Fibroblast of gingiva (primary cell): ENCODE results near the gene ABR.
"Not testable (repeated sequence)": the region's sequence is repeated elsewhere in the genome, so short reads cannot be mapped to it uniquely, and the experiment has no call there.

Source experiments
- DNase-seq: peaks from one replicate; pipeline ENCODE4 v3.0.0-alpha.2; 2011; ENCODE audit warnings: low read depth

The ABR gene

DNA sequence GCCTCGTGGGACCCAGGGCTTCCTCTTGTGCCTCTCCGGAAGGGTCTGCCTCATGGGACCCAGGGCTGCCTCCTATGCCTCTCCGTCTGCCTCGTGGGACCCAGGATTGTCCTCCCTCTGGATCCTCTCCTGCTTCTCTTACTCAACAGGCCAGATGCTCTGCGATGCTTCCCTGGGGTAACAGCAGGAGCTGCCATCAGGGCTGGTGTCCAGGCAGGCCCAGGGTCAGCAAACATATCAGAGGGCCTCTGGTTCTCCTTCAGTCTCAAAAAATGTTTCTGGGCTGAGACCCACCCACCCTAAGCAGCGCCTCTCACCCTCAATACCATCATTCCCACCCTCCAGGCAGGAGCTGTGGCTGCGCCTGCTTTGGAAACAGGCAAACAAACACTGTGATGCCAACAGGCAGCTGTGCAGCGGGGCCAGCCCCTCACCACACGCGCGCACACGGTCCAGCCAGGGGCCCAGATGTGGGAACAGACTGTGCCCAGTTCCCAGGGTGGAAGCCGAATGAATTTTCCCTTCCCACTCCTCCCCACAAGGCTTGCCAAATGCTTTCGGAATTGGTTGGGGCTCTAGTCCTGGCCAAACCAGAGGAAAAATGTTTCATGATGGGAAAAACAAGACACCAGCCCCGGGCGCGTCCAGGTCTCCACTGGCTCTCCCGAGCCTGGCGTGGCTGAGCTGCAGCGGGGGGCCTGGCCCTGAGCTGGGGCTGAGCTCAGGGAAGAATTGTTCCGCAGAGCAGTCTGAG is 171.6 kb downstream of the ABR start:
- peak; percentile 45 for DNase-seq

DNA sequence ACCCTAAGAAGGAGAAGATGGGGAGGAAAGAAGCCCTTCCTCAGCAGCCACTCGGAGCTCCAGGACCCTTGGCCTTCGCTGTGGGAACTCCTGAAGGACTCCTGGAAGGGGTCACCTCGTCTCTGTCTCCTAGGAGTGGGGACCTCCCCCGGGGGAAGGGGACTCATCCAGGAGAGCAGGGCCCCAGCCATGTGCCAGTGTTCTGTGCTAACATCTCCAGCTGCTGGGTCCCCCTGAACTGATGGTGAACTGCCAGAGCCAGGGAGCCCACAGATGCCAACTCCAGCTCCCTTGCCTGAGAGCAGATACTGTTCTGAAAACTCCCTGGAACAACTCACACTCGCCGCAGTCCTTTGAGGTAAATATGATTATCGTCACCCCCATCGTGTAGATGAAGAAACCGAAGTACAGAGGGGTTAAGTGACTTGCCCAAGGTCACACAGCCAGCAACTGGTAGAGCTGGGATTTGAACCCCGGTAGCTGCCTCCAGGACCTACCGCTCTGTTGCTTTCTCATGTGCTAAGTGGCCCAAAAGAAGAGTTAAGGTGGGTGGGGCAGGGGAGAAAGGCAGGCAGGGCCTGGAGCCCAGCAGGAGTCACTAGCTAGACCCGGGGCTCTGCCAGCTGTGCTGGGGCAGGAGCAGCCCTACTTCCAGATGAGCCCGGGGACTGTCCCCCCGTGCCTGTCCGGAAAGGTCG is 172.3 kb downstream of the ABR start:
- DNase-seq, result no peak

DNA sequence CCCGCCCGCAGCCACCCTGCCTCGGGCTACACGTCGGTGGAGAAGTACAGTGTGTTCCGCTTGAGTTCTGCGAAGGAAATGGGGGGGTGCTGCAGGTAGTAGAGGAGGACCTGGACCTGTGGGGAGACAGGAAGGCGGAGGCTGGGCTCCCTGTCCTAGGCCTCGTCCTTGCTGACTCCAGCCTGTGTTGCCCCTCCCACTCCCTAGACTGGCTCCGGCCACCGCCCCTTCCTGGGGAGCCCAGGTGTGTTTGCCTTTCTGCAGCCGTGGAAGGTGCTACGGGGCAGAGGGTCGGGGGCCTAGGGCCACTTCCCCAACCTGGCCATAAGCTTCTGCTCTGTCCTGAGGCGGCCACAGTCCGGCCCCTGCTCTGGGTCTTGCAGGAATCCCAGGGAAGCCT is 173.7 kb downstream of the ABR start:
- no peak for DNase-seq

DNA sequence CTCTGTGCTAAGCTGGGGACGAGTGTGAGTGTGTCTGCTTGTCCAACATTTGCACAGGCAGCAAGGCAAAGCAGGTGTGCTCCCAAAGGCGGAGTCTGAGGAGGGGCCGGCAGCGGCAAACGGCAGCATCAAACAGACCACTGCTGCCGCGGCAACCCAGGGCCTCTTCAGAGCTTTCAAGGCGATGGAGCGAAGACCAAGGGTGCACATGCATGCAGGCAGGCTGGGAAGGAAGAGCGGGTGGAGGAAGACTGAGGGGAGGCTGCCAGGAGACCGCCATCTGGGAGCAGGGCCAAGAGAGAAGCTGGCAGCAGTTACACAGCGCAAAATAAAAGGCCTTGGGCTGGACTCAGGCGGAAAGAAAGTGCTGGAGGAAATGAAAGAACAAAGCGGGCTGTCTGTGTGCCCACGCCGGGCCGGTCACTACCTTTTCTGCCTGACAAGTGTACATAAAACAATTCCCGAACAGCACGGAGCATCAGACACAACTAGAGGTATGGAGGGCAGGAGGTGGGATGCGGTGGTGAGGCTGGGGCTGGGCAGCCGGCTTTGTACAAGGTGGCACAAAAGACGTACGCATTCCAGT is 174.3 kb downstream of the ABR start:
- peak; percentile 83 for DNase-seq

DNA sequence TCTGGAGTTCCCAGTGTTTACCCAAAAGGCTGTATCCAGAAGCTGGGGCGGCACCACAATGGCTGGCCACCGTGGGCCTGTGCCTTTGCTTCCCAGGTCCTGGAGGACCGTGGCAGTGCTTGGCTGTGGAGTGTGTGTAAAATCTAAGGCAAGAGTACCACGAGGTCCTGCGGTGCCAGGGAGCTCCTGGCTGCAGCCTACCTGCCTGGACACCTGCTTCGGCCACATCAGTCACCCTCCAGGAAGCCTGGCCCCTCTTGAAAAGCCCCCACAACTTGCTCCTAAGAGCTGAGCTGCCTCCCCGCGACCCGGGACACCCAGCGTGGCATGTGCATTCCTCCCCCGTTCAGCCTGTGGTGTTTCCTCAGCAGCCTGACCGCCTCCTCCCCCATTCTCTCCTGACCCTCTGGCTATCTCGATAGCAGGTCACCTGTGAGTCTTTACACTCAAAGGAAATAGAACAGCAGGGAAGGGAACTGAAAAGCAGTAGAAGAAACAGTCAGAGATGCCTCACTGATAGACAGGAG is 174.9 kb downstream of the ABR start:
- DNase-seq, result no peak

DNA sequence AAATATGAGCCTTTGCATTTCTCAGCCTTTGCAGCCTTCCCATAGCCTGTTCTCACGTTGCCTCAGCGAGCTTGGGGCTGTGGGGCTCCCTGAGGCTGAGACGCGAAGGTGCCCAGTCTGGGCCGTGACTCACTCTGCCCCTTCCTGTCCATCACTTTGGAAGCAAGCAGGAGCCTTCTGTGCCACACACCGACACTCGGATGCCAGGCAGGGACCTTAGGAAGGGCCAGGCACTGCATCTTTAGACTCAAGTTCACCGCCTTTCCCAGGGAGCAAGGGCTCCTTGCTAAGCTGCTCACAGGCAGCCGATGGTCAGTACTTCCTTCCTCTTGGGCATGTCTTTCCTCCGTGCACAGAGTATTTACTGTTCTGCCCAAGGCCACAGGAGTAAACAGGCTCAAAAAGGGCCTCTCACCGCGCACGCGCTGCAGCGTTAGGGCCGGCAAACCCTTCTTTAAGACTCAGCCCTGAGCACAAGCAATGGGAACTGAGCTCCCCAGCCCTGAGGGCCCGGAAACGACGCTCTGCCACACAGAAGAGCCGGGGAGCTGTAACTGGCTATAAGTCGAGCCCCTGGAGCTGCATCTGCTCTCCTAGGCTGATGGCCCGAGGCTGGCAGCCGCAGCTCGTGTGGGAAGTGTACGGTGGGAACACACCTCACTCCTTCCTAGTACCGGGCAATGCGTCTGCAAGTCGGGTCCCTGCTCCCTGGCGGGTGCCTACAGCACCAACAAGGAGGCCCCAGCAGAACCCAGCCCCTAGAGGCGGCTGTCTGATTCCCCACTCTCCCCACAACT is 175.6 kb downstream of the ABR start:
- DNase-seq, result no peak

DNA sequence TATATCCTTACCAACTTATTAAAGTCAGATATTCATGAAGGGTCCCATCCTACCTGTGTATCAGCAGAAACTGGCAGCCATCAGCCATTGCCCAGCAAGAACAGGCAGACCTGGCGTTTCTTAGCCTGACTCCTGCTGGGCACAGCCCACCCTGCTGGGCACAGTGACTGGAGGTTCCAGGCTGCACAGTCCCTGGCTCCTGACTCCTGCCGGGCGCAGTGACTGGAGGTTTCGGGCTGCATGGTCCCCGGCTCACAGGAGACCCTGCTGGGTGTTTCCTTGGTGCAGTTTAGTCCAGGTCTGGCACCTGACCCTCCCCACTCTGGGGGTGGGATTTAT is 176.2 kb downstream of the ABR start:
- no peak for DNase-seq

DNA sequence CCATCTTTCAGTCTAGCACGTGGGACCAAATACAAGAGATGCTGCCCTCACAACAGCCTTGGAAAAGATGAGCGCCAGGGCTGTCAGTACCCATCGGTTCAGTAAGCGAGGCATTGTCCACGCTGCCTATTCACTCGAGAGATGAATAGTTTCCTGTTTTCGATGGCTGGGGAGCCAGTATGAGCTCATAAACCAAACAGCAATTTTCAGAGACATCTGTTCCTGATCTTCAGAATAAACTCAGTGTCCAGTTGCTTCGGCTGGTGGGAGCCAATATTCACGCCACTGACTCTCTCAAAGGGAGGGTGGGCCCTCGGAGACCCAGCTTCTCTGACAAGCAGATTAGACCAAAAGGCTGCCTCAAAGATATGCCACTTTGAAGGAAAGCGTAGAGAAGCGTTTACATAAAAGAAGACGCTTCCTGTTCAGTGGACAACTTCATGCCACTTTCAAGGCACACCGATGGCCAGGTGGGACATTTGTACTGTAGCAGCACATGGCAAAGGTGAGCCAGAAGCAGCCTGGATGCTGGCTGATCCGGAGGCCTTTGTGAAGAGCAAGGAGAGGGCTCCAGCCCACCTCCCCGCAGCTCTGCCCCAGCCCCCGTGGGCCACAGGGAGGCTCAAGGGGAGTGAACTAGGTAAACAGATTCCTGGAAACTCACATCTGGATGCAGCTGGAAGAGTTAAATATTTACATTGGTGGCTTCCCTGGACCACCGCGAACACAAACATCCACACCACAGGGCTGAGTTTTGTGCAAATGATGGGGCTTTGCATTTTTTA is 176.8 kb downstream of the ABR start:
- peak; percentile 76 for DNase-seq

DNA sequence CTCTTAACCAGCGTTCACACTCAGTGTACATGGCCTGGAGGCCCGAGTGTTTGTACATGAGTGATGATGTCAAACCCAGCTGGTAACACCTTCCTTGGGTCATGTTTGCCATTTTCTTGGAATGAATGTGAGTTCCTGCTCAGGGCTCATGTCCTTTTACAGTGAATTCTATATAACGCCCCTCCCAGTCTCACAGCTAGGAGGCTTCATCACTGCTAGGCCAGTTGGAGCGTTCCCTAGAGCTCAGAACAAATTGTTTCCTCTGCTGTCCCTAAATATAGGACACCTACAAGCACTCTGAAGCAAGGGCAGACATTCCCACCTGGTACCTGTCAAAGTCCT is 177.4 kb downstream of the ABR start:
- peak; percentile 27 for DNase-seq

DNA sequence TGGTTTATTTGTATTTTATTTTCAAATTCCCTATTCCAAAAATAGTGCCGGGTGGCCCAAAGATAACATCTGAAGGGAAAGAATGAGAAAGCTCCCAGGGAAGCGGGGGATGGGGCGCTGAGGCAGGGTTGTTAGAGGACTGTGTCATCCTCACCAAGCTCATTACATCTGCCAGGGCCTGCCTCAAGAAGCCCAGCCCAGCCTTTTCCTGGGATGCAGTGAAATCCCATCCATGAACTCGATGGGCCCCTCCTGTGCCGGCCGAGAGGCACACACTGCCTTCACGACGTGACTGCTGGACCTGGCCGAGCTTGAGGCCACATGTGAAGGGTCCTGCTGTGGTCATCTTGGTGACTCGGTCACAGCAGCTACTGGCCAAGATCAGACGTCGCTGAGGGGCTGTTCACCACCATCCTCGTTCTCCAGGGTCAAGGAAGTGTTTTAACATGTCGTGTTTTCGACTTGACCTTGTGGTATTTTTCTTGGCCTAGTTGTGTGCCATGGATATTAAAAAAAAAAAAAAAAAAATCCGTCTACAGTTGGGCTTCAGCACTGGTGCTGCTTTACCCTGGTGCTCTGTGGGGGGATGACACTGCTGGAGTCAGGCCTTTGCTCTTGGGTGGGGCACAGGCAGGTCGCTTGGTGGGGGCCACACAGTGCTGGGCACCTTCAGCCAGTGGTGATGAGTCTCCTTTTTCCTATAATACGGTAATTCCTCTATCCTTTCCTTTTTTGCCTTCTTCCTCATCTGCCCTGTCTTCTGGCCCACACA is 178.0 kb downstream of the ABR start:
- peak; percentile 62 for DNase-seq

DNA sequence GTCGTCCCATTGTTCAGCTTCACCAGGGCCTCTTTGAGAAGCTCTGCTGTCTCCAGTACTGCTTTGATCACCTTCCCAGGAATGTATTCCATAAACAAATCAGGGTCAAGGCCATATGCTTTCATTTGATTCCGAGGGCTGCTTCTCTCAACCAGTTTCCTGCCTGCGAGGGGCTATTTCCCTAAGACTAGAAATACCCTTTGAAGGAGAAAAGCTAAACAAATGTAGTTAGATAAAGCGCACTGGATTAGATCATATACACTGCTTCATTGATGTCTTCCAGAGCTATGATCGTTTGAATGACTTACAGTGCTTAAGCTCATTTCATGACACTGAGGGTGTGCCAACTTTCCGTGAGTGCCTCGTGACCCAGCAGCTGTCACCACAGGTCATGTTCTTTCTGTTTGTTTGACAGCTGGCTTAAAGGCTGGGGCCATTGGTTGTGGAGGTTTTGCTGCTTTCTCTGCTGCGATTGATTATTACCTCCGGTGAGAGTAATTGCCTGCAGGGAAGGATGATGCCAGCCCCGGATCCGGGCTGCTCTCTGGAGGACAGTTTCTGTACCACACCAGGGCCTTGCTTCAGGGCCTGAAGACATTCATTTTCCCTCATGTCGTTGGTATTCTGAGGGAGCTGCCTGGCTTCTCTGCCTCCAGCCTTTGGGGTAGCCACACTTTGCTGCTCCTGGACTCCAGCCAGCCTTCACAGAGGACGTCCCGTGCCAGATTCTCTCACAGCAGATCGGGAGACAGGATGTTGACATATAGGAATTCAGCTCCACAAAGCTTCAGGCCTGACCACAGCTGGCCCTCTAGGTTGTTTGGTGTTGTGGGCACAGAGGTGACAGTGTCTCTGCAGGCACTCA is 179.0 kb downstream of the ABR start:
- peak; percentile 64 for DNase-seq

DNA sequence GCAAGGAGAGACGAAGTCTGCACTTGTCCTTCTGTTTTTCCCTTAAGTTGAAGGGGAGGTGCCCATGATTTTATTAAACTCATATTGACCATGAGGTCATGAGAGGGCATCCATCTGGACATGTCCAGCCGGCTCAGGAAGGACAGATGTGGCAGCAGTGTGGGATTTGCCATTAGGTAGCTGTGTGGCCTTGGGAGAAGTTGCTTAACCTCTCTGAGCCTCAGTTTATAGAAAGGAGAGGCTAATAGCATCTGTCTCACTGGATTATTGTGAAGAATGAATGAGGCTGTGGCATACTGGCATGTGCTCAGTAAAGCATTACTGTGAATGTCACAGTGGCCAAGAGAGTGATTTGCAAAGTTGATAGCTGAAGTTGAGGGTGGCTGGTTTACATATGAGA is 181.7 kb downstream of the ABR start:
- DNase-seq, result no peak

DNA sequence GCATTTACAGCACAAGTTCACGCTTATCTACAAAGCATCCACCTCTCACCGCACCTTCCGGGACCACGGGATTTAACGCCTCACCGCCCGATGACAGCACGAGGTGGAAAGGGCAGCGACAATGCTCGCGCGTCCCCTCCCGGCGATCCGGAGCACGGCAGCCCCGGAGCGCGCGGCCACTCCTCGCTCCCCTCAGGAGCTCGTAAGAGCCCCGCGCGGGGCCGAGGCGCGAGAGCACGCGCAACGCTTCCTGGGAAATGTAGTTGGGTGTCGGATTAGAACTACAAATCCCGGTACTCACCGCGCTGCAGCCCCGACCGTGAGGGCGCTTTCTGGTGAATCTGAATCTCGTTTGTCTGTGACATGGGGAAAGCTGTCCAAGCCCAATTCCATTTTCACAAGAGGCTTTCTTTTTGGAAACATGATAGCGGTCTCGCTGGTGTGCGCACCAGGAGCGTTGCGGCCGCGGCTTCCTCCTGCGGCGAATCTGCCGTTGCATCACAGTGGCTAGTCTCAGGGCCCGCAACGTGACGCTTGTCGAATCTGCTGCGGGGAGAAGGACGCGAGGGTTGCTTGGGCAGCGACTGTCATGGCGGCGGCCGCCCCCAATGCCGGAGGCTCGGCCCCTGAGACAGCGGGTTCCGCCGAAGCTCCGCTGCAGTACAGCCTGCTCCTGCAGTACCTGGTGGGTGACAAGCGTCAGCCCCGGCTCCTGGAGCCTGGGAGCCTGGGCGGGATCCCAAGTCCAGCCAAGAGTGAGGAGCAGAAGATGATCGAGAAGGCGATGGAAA is 183.0 kb downstream of the ABR start, which contains the start of gene TIMM22:
TSS of gene TIMM22 (plus strand) at position 576 of the 791 bp plus-strand sequence. CDS start at position 590, 14 bp downstream.
- peak; percentile 98 for DNase-seq

DNA sequence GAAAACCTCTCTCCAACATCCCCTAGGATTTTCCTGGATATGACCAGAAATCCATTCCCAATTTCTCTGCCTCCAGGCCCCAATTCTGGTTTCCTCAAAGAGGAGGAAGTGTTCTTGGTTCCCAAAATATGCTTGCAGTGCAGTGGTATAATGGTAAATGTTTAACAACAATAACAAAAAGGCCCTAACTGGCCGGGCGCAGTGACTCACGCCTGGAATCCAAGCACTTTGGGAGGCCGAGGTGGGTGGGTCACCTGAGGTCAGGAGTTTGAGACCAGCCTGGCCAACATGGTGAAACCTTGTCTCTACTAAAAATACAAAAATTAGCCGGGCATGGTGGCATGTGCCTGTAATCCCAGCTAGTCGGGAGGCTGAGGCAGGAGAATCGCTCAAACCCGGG is 184.5 kb downstream of the ABR start:
- not testable (repeated sequence) for DNase-seq

DNA sequence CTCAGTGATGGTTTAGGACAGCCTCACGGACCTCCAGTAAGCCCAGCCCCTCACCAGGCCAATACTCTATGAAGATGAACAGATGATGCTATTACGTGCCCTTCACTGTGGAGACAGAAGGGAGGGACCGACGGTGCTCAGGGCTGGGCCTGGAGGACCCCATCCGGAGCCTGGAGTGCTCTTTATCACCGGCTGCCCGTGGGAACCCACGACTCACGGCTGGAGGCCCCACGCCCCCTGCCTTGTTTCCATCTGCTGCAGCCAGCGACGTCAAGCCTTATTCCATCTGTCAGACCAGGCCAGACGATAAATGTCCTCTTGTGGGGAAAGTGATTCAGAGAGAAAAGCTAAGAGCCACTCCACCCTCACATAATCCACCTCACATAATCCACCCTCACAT is 186.8 kb downstream of the ABR start:
- no peak for DNase-seq

DNA sequence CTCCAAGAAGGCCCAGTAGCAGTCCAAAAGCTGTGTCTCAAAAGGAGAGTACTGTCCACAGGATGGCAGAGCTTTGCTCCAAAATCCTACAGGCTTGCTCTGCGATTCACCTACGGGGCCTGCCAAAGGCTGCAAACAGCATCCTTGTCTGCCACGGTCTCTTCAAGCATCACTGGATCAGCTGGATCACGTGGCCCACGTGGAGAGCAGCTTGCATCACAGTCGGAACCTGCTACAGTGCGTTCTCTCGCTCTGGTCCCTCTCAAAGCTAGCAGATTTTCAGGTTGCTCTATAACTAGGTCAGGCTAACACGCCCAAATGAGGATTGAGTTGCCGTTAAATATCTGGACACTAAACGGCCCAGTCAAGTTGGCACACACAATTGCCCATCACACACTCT is 191.2 kb downstream of the ABR start:
- DNase-seq, result no peak

DNA sequence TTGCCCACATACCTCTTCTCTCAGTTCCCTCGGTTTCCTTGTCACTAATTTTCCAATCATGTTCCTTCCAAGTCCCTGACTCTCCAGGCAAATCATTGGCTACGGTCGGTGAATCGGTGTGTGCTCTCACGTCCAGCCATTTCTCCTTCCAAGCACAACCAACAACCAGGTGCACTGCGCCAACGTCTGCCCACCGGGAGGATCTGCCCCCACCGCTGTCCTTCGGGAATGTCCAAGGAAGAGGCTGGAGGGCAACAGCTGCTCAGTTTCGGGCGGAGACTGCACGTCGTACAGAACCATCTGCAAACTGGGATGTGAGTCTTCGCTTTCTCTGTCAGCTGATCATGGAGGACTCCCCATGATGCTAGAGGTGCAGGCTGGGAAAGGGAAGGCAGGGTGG is 191.8 kb downstream of the ABR start:
- no peak for DNase-seq

DNA sequence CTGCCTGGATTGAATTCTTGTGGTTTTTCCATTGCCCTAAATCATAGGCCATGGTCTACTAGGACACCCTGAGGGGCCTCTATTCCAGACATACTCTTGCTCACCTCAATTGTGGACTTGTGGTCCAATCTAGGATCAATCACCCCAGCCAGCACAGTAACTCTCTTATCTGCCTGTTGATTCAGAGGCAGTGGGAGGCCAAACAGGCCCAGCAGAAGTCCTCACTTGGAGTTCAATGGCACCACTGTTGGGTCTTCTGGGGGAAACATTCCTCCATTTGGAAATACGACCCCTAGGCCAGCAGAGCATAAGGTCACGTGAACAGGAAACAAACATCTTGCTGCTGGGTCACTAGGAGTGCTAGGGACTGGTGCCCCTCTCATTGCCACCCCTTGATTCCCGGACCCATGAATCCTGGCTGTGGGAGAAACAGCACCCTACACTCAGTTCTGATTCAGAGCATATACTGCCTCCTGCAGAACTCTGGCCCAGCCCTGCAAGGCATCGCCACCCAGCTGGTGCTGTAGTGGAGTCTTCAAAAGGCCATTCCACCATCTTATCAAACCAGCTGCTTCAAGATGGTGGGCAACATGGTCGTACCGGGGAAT is 193.4 kb downstream of the ABR start:
- no peak for DNase-seq

DNA sequence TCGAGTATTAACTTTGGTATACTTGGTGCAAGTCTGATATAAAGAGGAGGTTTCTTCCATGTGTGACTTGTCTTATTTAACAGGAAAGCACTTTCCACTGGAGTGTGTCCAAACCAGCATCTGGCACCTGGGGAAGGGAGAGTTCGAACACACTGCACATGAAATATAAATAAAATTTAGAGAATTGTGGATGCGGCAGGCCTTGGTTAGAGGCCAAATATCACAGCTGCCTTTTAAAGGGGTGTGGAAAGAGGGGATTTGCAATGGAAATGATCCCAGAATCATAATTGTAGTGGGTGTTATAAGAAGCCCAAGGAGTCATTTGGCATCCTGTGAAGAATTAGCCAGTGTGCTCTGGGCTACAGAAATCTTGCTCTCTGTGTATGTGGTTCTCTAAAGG is 195.9 kb downstream of the ABR start:
- no peak for DNase-seq
